ENCODE data around the gene ELL2.
"Not testable (repeated sequence)": the region's sequence is repeated elsewhere in the genome, so short reads cannot be mapped to it uniquely, and the experiment has no call there.

ELL2 gene

GRCh38 chr5:95838001-95838520 is 123.6 kb downstream of the ELL2 start:
- no peak for DNase-seq (ENCODE audit: low read depth in 2 of 2)

- no peak for DNase-seq (ENCODE audit: low read depth in 2 of 2)
These were observed 124.2 kb downstream of the ELL2 start for GRCh38 chr5:95837492-95837891.

GRCh38 chr5:95836971-95837370 is 124.7 kb downstream of the ELL2 start:
- DNase-seq (ENCODE audit: low read depth in 2 of 2), result not testable (repeated sequence)

GRCh38 chr5:95836544-95836943 is 125.1 kb downstream of the ELL2 start:
- DNase-seq (ENCODE audit: low read depth in 2 of 2), result no peak

- DNase-seq (ENCODE audit: low read depth in 2 of 2), result no peak
These were observed 125.8 kb downstream of the ELL2 start for GRCh38 chr5:95835682-95836385.
